HG03439 (cell line): ENCODE data around the gene HPS1.
A peak's percentile ranks its signal among the peaks of the same experiment; 100 is the strongest.

Experiments
- ATAC-seq: cut with Tn5 transposase; IDR thresholded peaks from one replicate; pipeline ENCODE4 v1.9.1; 2021; ENCODE audit warnings: mild to moderate bottlenecking, moderate library complexity; ENCODE audit not compliant: unreplicated experiment

HPS1 gene

DNA sequence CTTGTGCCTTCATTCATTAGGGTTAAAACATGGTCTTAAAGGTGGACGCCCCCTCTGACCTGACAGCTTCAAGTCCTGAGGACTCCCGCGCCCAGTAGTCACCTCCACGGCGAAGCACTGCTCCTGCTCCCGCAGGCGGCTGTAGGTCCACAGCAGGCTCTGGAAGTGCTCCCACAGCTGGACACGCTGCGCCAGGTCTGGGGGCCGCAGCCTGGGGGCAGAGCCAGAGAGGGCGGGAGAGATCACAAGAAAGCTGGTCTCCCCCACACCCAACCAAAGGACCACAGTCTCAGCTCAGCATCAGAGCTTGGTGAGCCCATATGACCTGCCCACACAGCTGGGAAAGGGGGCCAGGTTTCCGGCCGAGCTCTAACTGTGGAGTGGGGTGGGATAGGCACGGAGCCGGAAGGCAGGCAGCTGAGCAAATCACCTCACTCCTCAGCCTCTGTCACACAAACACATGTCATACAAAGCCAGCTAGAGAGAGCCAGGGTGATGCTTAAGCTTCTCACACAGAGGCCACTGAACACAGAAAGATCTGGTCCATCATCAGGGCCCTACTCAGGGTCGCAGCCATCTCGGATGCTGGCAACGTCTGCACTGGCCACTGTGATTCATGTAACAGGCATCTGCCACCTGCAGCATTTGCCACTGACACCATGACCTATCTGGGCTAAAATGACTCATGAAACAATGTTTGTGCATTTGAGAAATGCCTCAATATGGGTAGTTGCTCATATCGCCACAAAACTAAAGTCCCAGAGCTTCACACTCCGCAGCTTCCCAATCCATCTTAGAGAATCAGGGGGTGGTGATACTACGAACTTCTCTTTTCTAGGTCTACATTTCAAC, 12.6 kb downstream of the HPS1 start:
- ATAC-seq, result no peak

DNA sequence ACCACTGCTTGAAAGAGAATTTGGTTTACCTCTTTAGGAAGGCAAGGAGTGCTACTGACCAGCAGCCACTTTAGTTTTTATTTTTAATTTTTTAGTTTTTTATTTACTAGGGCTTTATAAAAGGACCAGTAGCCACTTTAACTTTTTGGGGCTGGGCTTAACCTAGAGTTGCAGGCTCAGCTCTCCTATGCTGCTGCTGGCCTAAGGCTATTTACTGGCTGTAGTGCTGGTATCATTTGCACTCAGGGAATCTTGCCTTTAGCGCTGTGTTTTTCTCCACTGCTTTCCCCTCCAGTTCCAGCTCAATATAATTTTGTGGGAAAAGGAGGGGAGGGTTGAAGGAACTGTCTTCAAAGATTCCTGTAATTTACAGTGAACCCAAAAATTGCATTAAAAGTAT, 13.4 kb downstream of the HPS1 start:
- ATAC-seq, result no peak

DNA sequence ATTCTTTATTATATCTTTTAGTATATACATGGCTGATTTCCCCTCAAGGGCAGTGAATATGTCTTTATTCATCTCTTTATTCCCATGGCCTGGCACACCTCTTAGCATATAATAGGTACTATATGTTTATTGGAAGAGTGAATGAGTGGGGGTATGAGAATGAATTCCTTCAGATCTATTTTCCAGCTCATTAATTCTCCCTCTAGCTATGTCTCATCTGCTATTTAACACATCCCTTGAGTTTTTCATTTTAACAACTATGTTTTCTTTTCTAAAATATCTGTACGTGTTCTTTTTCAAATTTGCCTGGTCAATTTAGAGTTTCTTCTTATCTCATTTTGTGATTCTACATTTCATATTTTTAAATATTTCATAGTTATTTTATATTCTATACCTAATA, 14.4 kb downstream of the HPS1 start:
- no peak for ATAC-seq

DNA sequence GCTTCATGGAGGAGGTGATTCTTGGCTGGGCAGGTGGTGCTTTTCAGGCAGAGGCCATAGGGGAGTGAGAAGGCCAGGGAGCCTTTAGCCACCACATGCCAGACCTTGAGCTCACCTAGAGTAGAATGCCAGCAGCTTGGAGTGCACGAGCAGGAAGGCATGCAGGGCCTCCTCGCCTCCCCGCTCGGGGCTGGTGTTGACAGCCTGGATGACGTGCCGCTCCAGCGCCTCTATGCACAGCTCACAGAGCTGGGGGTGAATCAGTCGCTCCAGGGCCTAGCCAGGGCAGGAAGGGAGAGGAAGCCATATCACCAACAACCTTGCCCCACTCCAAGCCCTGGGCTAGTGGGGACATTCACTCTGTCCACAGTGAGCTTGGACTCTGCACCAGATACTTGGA, 15.7 kb downstream of the HPS1 start:
- ATAC-seq, result no peak

DNA sequence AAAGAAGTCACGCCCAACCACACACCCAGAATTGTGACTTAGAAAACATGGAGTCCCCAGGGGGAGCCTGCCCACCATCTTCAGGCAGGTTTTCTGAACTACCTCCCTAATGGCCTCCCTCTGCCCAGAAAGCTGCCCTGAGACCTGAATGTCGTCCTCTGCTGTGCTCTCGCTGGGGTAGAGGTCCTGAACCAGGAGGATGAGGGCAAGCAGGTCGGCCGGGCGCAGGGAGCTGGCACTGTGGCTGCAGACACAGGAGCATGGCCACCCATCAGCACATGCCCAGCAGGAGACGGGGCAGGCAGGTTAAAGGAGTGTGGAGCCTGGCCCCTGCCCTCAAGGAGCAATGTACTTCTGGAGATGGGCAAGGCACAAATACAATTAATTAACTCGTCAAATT, 16.3 kb downstream of the HPS1 start:
- no peak for ATAC-seq

DNA sequence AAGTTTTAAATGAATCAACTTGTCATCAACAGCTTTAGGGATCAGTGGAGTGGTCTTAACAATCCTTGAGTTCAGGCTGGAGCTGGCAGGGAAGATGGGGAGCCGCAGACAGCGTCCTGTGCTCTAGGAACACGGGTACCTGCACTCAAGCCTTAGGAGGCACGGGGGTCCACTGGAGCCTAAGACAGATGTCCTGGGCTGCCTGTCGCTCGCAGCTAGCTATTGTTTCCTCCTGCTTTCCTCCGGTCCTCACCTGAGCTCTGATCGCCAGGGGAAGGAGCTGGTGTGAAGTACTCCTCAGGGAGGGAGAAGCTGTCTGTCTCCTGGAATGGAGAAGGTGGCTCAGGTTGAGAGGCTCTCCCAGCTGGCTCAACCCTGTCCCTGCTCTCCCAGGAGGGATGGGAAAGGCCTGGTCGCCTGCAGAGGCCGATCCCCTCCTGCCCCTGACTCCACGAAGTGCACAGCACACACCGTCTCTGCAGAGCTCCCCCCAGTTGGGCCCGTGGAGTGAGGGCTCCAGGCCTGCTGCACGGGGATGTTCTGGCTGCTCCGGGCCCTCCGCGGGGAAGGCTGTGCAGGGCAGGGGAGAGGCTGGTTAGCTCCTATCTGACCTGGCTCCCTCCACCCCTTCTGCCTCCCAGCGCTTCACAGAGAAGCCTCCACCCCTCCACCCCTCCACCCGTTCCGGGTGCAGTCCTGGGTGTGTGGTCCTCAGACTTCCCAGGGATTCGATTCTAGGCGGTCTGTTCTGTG, 17.2 kb downstream of the HPS1 start:
- no peak for ATAC-seq

DNA sequence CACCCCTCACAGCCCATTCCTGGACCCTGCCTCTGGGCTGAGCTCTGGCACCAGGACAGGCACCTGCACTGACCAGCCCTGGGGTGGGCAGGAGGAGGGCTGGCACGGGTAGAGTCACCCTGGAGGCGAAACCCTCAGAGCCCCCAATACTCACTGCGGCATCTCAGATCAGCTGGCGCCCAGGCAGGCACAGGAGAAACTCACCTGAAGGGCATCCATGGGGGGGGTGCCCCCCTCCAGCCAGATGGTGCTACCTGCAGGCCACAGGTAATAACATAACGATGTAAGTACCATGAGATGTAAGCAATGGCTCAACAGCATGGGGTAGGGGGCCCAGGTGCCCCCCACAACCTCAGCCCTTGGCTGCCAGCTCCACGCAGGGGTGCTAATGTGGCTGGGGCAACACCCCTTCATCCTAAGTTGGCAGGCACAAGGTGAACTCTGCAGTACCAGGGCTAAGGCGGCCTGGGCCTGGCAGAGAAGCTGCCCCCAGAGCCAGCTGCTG, 19.7 kb downstream of the HPS1 start:
- ATAC-seq, result no peak

DNA sequence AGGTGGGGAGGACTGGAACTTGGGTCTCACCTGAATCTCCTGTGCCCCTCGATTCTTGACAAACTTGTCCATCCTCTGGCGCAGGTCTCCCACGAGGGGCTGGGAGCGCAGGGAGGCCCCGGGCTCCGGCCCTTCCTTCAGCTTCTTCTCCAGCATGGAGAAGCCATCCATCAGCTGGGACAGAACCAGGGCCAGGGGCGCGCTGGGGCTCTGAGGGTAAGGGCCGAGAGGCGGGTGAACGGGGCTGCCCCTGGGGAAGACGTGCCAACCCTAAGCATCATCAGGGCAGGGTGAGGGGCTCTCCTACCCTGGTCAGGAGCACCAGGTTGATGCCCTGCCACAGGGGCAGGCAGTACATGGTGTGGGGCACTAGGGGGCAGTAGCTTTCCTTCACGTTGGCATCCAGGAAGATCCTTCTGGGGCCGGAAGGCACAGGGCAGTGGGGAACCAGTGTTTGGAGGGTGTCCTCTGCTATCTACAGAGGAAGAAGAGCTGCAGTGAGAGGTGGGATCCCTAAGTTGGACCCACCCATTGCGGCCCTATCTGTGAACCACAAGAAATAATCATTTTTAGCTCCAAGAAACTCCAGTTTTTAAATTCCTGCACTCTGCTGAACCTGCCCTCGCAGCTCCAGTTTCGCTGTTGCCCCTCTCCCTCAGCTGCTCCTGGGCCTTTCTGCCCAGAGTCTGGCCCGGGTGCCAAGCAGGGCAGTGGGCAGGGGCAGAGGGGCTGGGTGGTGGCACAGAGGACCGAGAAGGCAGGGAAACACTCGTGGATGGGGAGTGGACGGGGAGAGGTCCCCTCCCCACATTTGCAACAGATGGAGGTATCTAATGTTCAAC, 21.0 kb downstream of the HPS1 start:
- peak; percentile 50 for ATAC-seq

DNA sequence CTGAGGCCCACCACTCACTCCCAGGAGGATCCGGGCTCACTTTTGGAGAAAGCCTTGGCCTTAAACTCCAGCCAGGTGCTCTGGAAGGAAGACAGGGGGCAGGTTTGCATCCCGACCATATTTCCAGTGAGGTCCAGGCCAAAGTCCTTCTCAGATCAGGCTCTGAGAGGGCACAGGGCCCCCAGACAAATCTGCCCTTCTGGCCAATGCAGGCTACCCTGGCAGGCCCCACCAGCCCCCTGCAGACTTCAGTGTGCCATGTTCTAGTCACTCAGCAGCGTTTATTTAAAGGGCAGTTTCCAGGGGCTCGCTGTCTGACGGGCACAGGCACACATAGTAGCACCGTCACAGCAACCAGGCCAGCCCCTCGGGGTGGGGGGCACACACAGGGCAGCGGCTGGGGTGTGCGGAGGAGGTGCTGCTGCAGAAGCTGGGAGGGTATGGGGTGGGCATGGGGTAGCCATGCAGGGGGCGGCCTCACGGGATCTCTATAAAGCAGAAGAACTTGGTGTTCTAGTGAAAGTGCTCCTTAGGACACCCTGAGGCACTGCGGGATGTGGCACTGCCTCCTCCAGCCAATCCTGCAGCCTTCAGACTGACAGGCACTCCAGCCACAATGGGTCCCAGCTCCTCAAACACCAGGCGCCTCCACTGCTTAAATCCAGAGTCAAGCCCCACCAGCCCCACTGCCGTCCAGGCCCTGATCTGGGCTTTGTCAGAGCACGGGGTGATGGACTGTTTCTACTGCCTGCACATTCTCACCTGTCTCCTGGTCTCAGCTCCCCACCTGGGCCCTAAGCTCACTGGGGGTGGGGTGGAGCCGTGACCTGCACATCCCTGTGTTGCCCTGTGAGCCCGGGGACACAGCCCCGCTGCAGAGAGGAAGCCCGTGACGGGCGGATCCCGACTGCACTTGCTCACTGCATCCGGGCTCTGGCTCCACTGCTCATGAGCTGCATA, 22.2 kb downstream of the HPS1 start:
- no peak for ATAC-seq

DNA sequence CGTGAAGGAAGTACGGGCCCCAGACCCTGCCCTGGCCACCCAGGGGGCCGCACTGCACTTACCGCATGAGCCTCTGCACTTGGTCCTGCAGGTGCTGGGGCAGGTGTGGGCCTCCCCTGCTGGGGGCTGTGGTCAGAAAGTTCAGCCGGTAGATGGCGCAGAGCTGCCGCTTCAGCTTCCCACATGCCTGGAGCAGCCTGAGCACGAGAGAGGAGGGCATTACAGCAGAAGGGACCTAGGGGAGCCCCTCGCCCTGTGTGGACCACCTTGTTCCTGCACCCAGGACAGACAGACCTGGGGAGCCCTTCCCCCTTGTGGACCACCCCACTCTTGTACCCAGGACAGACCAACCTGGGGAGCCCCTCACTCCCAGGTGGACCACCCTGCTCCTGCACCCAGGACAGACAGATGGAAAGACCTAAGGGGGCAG, 23.0 kb downstream of the HPS1 start:
- no peak for ATAC-seq

DNA sequence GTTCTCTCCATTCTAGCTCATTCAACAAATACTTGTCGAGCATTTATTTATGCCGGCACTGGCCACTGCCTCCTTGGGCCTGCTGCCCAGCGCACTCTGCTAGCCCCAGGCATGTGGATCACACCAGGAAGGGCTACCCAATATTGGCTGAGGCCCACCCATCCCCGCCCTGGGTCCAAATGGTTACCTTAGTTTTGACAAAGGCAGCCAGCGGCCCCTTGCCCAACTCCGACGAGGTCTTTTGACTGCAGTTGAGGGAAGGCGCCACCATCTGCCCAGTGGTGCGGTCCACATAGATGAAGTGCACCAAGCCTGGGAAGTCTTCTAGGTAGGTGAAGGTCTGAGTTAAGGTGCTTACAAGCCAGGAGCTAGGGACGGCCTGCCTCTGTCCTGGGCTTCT, 24.6 kb downstream of the HPS1 start:
- ATAC-seq, result no peak

DNA sequence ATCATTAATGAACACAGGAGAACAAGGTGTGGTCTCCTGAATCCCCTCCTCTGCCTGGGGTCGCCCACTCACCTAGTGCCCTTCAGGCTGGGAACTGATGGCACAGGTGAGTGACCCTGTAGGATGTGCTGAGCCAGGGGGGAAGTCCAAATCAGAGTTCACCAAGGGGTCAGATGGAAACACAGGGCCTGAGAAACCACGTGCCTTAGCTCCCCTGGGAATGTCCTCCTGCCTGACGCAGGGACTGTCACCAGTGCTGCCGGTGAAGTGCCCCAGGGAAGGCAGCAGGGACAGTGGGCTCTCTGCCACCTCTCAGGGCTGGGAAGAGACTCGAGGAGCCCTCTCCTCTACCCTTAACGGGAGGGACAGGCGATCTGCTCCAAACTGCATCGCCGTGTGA, 25.9 kb downstream of the HPS1 start:
- ATAC-seq, result no peak

DNA sequence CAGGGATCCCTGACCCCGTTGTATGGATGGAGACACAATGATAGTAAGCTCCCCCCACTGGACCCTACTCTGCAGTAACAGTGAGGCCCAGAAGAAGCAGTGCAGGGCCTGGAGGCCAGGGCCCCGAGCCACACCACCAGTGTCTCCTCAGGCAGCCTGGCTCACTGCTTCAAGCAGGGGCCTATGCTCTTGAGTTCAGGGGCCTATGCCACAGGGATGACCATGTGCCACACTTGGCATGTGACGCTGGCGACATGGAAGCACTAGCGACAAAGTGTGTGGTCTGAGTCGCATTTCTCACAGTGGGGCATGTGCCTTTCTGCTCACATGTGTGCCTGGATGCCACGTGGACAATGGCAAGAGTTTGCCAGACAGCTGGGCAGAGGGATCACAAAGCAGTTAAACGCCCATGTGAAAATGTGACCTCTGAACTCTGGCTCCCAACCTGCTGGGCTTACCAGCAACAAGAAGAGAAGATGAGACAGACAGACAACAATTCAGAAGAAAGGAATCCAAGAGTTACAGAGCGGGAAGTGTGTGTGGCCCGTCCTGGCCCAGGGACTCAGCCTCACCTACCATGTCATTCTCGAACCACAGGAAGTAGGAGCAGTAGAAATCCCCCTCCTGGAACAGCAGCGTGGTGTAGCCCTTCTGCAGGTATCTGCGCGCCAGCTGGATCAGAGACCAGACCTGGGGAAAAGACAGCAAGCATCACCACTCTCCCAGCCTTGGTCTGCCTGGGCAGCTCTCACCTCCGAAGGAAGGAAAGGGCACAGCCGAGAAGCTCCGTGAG, 27.1 kb downstream of the HPS1 start:
- ATAC-seq, result no peak

DNA sequence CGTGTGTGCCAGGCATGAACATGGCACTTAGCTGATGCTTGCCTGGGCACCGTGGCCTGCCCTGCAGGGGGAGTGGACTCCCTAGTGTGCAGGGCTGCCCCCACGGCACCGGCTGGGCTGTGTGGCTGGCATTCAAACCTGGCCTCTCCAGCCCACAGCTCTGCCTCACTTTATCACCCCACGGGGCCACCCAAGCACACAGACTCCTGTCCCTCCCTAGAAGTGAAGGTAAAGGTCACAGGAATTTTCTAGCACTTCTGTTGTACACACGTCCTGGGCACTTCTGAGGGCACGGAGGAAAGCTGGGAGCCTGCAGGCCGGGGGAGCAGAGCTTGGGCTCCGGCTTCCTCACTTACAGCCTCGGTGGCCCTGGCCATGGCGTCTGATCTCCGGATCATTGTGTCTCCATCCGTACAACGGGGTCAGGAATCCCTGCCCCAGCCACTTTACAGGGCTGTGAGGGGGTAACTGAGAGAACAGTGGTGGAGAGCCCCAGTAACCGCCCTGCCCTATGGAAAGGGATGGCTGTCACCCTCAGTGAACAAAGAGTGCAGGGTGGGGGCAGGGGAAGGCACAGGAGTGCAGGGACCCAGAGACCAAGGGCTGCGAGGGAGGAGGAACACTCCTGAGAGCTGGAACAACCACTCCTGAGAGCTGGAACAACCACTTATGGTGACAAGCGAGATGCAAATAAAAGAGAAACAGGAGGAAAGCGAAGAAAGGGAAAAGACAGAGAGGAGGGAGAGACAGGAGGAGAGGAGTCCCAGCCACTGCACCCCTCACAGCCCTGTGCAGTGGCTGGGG, 27.9 kb downstream of the HPS1 start:
- no peak for ATAC-seq

DNA sequence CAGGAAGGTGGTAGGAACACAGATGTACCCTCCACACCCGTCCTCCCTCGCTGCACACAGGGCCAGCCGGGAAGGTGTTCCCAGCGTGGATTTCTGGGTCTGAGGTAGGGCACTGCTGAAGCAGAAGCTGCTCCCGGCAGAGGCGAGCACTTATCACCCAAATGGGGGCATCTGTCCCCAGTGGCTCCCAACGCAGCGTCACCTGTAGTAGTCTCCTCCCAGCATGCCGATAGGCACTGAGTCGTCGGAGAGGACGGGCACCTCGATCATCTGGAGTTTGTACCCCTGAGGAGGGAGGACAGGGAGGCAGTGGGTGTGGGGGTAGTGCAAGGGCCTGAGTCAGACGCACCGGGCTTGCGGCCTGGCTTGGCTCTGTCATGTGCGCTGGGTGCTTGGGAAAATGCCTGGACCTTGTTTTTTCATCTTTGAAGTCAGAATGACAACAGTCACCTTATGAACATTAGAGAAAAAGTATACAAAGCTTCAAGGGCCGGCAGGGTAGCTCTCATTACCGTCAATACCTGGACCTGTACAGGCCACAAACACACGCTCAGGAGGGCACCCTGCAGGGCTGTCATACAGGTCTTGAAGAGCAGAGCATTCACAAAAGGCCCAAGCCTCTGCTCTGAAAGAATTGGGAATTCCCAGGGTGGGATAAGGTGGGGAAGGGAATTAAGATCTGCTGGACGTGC, 28.6 kb downstream of the HPS1 start:
- no peak for ATAC-seq

DNA sequence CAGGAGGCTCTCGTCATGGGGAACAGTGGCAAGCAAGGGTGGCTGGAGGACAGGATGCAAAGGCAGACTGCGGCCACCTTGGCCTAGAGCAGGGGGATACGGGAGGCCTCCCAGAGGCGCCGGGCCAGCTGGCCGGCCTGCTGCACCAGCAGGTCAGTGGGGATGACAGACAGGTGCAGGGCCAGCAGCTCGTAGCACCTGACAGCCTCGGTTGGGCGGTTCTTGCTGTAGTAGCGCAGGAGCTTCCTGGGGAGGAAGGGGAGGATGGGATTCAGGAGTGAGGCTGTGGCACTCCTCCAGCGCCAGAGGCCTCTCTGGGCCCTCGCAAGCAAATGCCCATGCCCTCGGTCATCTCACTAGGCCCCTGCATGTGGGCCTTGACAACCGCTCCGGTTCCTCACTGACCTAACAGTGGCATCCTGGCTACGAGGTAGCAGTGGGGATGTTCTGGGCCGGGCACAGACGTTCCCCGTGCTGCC, 29.2 kb downstream of the HPS1 start:
- no peak for ATAC-seq

DNA sequence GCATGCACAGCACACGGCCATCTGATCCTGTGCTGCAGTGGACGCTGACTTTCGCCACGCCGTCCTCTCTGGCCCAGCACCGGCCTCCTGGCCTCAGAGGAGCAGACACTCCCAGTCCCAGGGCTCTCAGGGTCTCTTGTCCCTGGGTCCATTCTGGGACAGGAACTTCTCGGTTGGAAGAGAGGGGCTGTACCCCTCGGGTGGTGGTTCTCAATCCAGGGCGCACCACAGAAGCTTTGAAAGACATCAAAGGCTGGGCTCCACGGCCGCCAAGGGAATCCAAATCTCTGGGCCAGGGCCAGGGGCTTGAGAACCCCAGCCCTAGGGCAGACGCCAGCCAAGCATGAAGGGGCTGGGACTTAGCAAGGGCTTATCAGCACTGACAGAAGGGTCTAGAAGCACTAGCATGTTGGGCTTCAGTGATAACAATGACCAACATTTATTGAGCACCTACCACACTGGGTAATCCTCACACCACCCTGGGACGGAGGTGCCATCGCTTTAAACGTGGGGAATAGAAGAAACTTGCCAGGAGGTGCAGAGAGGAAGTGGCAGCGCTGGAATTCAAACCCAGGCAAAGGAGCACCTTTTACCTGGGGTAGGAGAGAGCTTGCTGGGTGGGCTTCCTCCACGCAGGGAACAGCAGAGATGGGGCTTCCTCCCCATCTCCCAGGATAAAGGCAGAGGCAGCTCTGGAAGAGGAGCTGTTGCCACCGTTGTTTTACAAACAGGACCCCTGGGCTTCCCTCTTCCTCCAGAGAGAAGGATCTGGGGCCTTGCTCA, 29.9 kb downstream of the HPS1 start:
- ATAC-seq, result no peak
